Osteoblast (primary cell): Measurements from ENCODE around the gene WWOX. TPM values are rescaled to one million over a fixed set of nuclear protein-coding genes. Genes with fewer than 3 reads are reported as not detected.

Experiments used
- DNase-seq: peaks from one replicate; pipeline ENCODE4 v3.0.0; 2011; ENCODE audit warnings: low spot score, mixed read lengths; ENCODE audit not compliant: insufficient read length; ENCODE audit errors: missing footprints
- H2AFZ ChIP-seq: 2 replicates; pipeline ENCODE4 v1.6.0; 2011; ENCODE audit warnings: mild to moderate bottlenecking, low read length
- H3K27ac ChIP-seq: 2 replicates; pipeline ENCODE4 v1.5.1; 2011; ENCODE audit warnings: mild to moderate bottlenecking, low read depth, low read length, moderate library complexity
- H3K27me3 ChIP-seq: 2 replicates; pipeline ENCODE4 v1.6.0; 2012; ENCODE audit warnings: mild to moderate bottlenecking, control low read depth, inconsistent platforms, low read length, moderate library complexity; ENCODE audit not compliant: insufficient read depth
- H3K36me3 ChIP-seq: 2 replicates; pipeline ENCODE4 v1.5.1; 2011; ENCODE audit warnings: mild to moderate bottlenecking, low read length, control low read depth, moderate library complexity; ENCODE audit not compliant: insufficient read depth
- H3K4me1 ChIP-seq: 2 replicates; pipeline ENCODE4 v1.5.1; 2011; ENCODE audit warnings: mild to moderate bottlenecking, low read length, control low read depth, moderate library complexity; ENCODE audit not compliant: insufficient read depth
- H3K4me2 ChIP-seq: 2 replicates; pipeline ENCODE4 v1.6.0; 2011; ENCODE audit warnings: mild to moderate bottlenecking, low read length; ENCODE audit not compliant: insufficient read depth
- H3K4me3 ChIP-seq: fragments of 200-600 bp; sonication (generic); 3 replicates; pipeline ENCODE4 v1.5.1; 2012; ENCODE audit warnings: mild to moderate bottlenecking, low read length, inconsistent platforms; ENCODE audit not compliant: insufficient read depth
- H3K79me2 ChIP-seq: 2 replicates; pipeline ENCODE4 v1.6.0; 2012; ENCODE audit warnings: mild to moderate bottlenecking, low read length, control low read depth, inconsistent platforms; ENCODE audit not compliant: insufficient read depth
- H3K9me3 ChIP-seq: 2 replicates; pipeline ENCODE4 v1.5.1; 2011; ENCODE audit warnings: low read depth, low read length, control low read depth
- H4K20me1 ChIP-seq: 2 replicates; pipeline ENCODE4 v1.6.0; 2012; ENCODE audit warnings: mild to moderate bottlenecking, low read length, control low read depth; ENCODE audit not compliant: insufficient read depth
- CTCF ChIP-seq: IDR thresholded peaks from 2 replicates; pipeline ENCODE4 v1.5.1; 2011; ENCODE audit warnings: mild to moderate bottlenecking, low read depth, low read length, moderate library complexity; ENCODE audit errors: extremely low read depth
- total RNA-seq: library from RNA; depleted of rRNA; stranded (reverse); fragments of >200 nt; gene quantifications from 2 replicates; pipeline ENCODE4 v1.2.3, GENCODE V29; 2012

Gene WWOX
- total RNA-seq, 1 donor: 23.9 TPM

DNA sequence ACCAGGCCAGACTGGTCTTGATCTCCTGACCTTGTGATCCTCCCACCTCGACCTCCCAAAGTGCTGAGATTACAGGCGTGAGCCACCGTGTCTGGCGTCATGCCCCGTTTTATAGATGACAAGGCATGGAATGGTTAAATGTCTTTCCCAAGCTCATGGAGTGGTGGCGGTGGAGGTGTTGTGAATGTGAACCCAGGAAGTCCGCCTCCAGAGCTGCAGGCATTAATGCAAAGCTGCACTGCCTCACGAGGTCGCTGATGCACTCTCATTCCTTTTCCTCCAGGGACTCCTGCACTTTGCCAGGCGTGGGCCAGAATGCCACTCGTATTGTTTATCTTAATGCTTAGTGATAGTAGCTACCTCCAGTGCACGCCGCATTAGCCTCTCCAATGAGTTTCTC, 149.6 kb downstream of the WWOX start:
- H3K36me3 ChIP-seq: no peaks in the 10 kb centered on the region
- H2AFZ ChIP-seq: no peak overlapping the region
- no peaks in the 10 kb centered on the region for H3K4me1 ChIP-seq
- H3K9me3 ChIP-seq: no peaks in the 10 kb centered on the region
- H3K79me2 ChIP-seq: no peaks in the 10 kb centered on the region
- H4K20me1 ChIP-seq: no peaks in the 10 kb centered on the region
- no peak for TF ChIP-seq CTCF
- H3K27me3 ChIP-seq: no peaks in the 10 kb centered on the region
- no peak overlapping the region for H3K27ac ChIP-seq
- DNase-seq: no peak
- H3K4me3 ChIP-seq: no peak overlapping the region
- H3K4me2 ChIP-seq: no peak overlapping the region

GRCh38 chr16:78249832-78250231, 150.4 kb downstream of the WWOX start:
- Histone ChIP-seq H4K20me1 (no peaks in the 10 kb centered on the region), H3K27ac (no peak overlapping the region), H3K4me3 (no peak overlapping the region), H3K79me2 (no peaks in the 10 kb centered on the region), H2AFZ (no peak overlapping the region), H3K27me3 (no peaks in the 10 kb centered on the region), H3K4me1 (no peaks in the 10 kb centered on the region), H3K9me3 (peaks cover under 1% of the 10 kb centered on the region), H3K36me3 (no peaks in the 10 kb centered on the region), H3K4me2 (no peak overlapping the region)
- no peak for TF ChIP-seq CTCF
- no peak for DNase-seq

DNA sequence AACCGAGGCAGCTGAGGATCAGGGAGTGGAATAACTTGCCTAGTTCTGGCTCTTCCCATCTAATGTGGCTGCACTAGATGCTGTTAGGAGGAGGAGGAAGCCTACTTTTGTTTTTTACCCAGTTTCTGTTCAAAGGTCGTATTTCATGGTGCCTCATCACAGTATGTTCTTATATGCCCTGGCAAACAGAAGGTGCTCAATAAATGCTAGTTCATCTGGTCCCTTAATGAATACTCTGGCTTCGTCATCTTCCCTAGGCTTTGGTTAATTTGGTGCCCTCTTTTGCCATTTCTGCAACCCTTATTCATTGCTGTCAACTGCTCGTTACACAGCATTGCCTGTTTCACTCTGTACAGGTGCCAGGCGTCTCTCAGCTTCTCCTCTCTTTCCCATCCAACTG, 151.7 kb downstream of the WWOX start:
- H3K9me3 ChIP-seq: peaks cover 2% of the 10 kb centered on the region
- no peak overlapping the region for H3K4me3 ChIP-seq
- H3K27ac ChIP-seq: no peak overlapping the region
- no peaks in the 10 kb centered on the region for H3K4me1 ChIP-seq
- no peak overlapping the region for H3K4me2 ChIP-seq
- no peaks in the 10 kb centered on the region for H3K36me3 ChIP-seq
- H2AFZ ChIP-seq: no peak overlapping the region
- DNase-seq: no peak
- no peaks in the 10 kb centered on the region for H3K27me3 ChIP-seq
- TF ChIP-seq CTCF: no peak
- no peaks in the 10 kb centered on the region for H4K20me1 ChIP-seq
- H3K79me2 ChIP-seq: no peaks in the 10 kb centered on the region

DNA sequence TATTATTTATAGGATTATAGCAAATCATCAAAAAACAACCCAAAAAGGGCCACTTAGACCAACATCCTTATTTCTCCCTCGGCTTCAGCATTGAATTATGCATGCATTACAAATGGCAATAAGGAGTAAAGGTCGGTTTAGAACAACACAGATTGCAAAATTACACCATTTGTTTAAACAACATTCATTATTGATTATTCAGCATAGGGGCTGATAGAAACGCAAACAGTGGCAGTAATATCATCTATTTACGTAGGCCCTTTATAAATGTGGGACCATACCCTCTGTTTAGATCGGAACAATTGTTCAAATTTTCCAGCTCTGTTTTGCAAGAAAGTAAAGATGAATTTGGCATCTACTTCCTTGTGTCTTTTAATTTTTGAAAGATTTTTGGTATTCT, 153.3 kb downstream of the WWOX start:
- DNase-seq: no peak
- no peak for TF ChIP-seq CTCF
- H3K27me3 ChIP-seq: no peaks in the 10 kb centered on the region

More for the DNA sequence above, 153.3 kb downstream of the WWOX start:
- Histone ChIP-seq H2AFZ (no peak overlapping the region), H3K9me3 (peaks cover 2% of the 10 kb centered on the region), H3K36me3 (no peaks in the 10 kb centered on the region), H3K4me3 (no peak overlapping the region), H3K27ac (no peak overlapping the region), H3K79me2 (no peaks in the 10 kb centered on the region), H3K4me1 (no peaks in the 10 kb centered on the region), H3K4me2 (no peak overlapping the region), H4K20me1 (no peaks in the 10 kb centered on the region)
